Endodermal cell (in vitro differentiated cells): ENCODE data around the gene ADAMTS17. TPM values are rescaled to one million over a fixed set of nuclear protein-coding genes. Genes with fewer than 3 reads are reported as not detected.
A peak's percentile ranks its signal among the peaks of the same experiment; 100 is the strongest.

Experiments used
- DNase-seq: peaks from one replicate; pipeline ENCODE4 v3.0.0-alpha.2; 2017
- H3K27ac ChIP-seq: 2 replicates; pipeline ENCODE4 v1.5.1; 2013; ENCODE audit warnings: mild to moderate bottlenecking, low read depth, low read length, moderate library complexity
- H3K27me3 ChIP-seq: 2 replicates; pipeline ENCODE4 v1.6.1; 2013; ENCODE audit warnings: mild to moderate bottlenecking, low read length, moderate library complexity; ENCODE audit not compliant: insufficient read depth, control insufficient read depth, poor library complexity, severe bottlenecking
- H3K36me3 ChIP-seq: 2 replicates; pipeline ENCODE4 v1.7.0; 2013; ENCODE audit warnings: mild to moderate bottlenecking, low read length, moderate library complexity; ENCODE audit not compliant: control insufficient read depth, insufficient read depth
- H3K4me1 ChIP-seq: one replicate; pipeline ENCODE4 v1.7.0; 2013; ENCODE audit warnings: low read length; ENCODE audit not compliant: control insufficient read depth, insufficient read depth
- H3K4me3 ChIP-seq: 2 replicates; pipeline ENCODE4 v1.5.1; 2013; ENCODE audit warnings: mild to moderate bottlenecking, low read length, moderate library complexity
- H3K9ac ChIP-seq: 2 replicates; pipeline ENCODE4 v1.6.1; 2013; ENCODE audit warnings: mild to moderate bottlenecking, low read length, moderate library complexity; ENCODE audit not compliant: poor library complexity, severe bottlenecking; ENCODE audit errors: extremely low read depth
- H3K9me3 ChIP-seq: 2 replicates; pipeline ENCODE4 v1.6.1; 2013; ENCODE audit warnings: mild to moderate bottlenecking, low read length, moderate library complexity; ENCODE audit not compliant: control insufficient read depth
- H3K27ac Mint-ChIP-seq: 2 replicates; pipeline ENCODE4 v1.8.0; 2020; ENCODE audit warnings: mixed read lengths
- H3K27me3 Mint-ChIP-seq: 2 replicates; pipeline ENCODE4 v1.8.0; 2021; ENCODE audit warnings: mild to moderate bottlenecking, mixed read lengths; ENCODE audit not compliant: insufficient read depth
- H3K36me3 Mint-ChIP-seq: 2 replicates; pipeline ENCODE4 v1.8.0; 2020; ENCODE audit warnings: low read depth, mixed read lengths
- H3K4me1 Mint-ChIP-seq: 2 replicates; pipeline ENCODE4 v1.8.0; 2020; ENCODE audit warnings: mixed read lengths
- H3K4me3 Mint-ChIP-seq: 2 replicates; pipeline ENCODE4 v1.8.0; 2020; ENCODE audit warnings: mild to moderate bottlenecking, moderate library complexity, mixed read lengths
- H3K9me3 Mint-ChIP-seq: 2 replicates; pipeline ENCODE4 v1.8.0; 2020; ENCODE audit warnings: mild to moderate bottlenecking, mixed read lengths
- CTCF ChIP-seq: fragments of 200-600 bp; sonication (generic); conservative IDR thresholded peaks from 2 replicates; pipeline ENCODE4 v1.5.0; 2021; ENCODE audit warnings: antibody characterized with exemption, mild to moderate bottlenecking
- WGBS, 2 experiments: methylation state at CpG; one replicate each; pipeline versions ENCODE4 v1.1.5 to v1.1.7; 2013; ENCODE audit warnings: missing lambda C conversion rate in 2 of 2, mixed read lengths in 1 of 2; ENCODE audit not compliant: insufficient coverage in 1 of 2, insufficient read length in 1 of 2; 5-methylcytosine and 5-hydroxymethylcytosine counted together
- total RNA-seq, 2 donors: library from RNA; stranded (reverse); fragmentation: NEBNext Ultra II Directional in 1 of 2; extraction: Animal tissue kit (Norgen Biotek cat#: 25700) in 1 of 2; gene quantifications; 2 replicates in 1 of 2; 3 replicates in 1 of 2; pipeline ENCODE4 v1.2.1, GENCODE V29; 2021

The ADAMTS17 gene
- total RNA-seq, 2 donors from 2014 or later, result 0.82 to 2.3 TPM

GRCh38 chr15:100204211-100204610 is 137.6 kb downstream of the ADAMTS17 start:
- no peaks in the 10 kb centered on the region for H3K36me3 Mint-ChIP-seq
- H3K27ac Mint-ChIP-seq, result no peak overlapping the region
- Histone ChIP-seq H3K36me3 (no peaks in the 10 kb centered on the region), H3K27me3 (no peaks in the 10 kb centered on the region), H3K9me3 (no peaks in the 10 kb centered on the region), H3K9ac (no peak overlapping the region), H3K27ac (no peak overlapping the region), H3K4me1 (no peaks in the 10 kb centered on the region), H3K4me3 (no peak overlapping the region)
- H3K4me1 Mint-ChIP-seq, result no peaks in the 10 kb centered on the region
- H3K9me3 Mint-ChIP-seq, result no peaks in the 10 kb centered on the region
- no peak overlapping the region for H3K4me3 Mint-ChIP-seq
- no peak for TF ChIP-seq CTCF
- 80 to 100% methylated on average over 1 of the region's 1 CpG for WGBS, 2 experiments
- no peak for DNase-seq
- no peaks in the 10 kb centered on the region for H3K27me3 Mint-ChIP-seq

DNA sequence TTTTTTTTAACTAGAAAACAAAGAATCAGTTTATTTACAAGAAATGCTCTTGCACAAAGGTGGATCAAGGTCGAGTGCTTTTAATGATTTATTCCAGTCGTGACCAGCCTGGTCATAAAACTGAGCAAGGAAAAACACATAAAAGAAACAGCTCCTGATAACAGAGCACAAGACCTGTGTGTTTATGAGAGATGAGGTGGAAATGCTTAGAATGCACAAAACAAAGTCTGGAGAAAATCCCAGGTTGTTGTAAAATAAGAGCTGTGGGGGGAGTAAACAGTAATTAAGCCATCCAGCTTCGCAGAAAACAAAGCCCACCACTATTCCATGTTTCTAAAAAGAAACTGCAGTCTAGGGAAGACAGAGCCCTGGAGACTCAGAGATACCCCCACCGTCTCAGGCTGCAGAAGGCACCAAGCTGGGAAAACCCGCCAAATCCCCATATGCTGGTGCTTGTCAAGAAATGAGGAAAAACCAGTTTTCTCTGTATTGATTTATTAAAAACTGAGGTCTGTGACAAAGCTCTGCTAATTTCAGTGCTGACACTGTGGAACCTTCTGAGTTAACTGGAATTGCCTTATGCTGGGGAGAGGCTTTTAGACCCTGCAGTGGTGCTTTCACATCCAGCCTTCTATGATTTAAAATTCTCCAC is 139.3 kb downstream of the ADAMTS17 start:
- TF ChIP-seq CTCF, result no peak
- no peak overlapping the region for H3K4me3 ChIP-seq
- H3K27ac ChIP-seq, result no peak overlapping the region
- H3K4me1 Mint-ChIP-seq, result no peaks in the 10 kb centered on the region
- no peaks in the 10 kb centered on the region for H3K36me3 ChIP-seq
- no peaks in the 10 kb centered on the region for H3K9me3 ChIP-seq
- H3K36me3 Mint-ChIP-seq, result no peaks in the 10 kb centered on the region
- no peaks in the 10 kb centered on the region for H3K4me1 ChIP-seq
- H3K27me3 ChIP-seq, result no peaks in the 10 kb centered on the region
- DNase-seq, result peak; percentile 20
- H3K27ac Mint-ChIP-seq, result no peak overlapping the region
- H3K4me3 Mint-ChIP-seq, result no peak overlapping the region
- no peak overlapping the region for H3K9ac ChIP-seq
- no peaks in the 10 kb centered on the region for H3K9me3 Mint-ChIP-seq
- 76 to 81% methylated on average over 4 to 5 of the region's 5 CpGs for WGBS, 2 experiments
- H3K27me3 Mint-ChIP-seq, result no peaks in the 10 kb centered on the region

DNA sequence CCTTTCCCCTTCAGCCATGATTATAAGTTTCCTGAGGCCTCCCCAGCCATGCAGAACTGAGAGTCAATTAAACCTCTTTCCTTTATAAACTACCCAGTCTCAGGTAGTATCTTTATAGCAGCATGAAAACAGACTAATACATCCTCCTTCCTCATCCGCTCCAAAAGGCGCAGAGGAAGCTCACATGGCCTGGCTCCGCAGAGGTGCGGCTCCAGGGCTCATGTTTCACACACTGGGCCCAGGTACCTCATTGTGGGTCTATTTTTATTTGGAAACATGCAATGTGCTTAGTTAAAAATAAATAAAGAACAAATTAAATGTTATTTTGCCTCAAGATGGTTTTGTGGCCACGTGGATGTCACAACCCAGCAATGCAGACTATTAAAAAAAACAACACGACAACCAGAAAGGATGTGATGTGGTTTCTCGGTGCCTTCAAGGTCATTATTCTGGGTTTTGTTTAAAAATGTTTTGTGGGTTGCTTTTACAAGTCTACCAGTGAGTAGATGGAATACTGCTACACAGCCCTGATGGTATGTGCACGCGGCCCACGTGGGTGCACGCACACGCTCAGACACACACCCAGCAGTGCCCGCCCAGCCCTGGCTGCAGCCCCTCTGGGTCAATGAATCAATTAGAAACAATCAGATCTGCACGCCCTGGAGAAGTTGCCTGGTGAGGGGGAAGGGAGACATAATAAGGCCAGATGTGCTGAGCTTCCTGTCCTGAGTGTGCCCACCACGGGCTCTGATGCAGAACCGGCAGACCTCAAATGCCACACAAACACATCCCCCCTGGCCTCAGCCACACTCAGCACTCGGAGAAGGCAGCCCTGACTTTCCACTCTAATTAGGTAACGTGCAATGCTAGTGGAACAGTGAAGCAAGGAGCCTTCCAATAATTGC is 140.1 kb downstream of the ADAMTS17 start:
- Histone ChIP-seq H3K4me3 (no peak overlapping the region), H3K27me3 (no peaks in the 10 kb centered on the region), H3K9me3 (no peaks in the 10 kb centered on the region), H3K4me1 (no peaks in the 10 kb centered on the region), H3K9ac (no peak overlapping the region), H3K36me3 (no peaks in the 10 kb centered on the region), H3K27ac (no peak overlapping the region)
- Mint-ChIP-seq H3K27ac (no peak overlapping the region), H3K4me3 (no peak overlapping the region), H3K9me3 (no peaks in the 10 kb centered on the region), H3K27me3 (no peaks in the 10 kb centered on the region), H3K4me1 (no peaks in the 10 kb centered on the region), H3K36me3 (no peaks in the 10 kb centered on the region)
- peak; percentile 28 for DNase-seq
- 90 to 93% methylated on average over 6 to 18 of the region's 18 CpGs for WGBS, 2 experiments
- TF ChIP-seq CTCF, result no peak
